ENCODE measurements around the gene SSTR1.

- TF ChIP-seq CTCF (IDR thresholded peaks at IDR 0.05) (no peak), POLR2A (IDR thresholded peaks at IDR 0.05) (no peak)
Measured at GRCh38 chr14:38208618-38209562, 1.2 kb downstream of the SSTR1 start.
